Mesenchymal stem cell (in vitro differentiated cells and primary cell): ENCODE results near the gene HSPB2.

Experiments used
- DNase-seq: peaks from one replicate; pipeline ENCODE4 v3.0.0-alpha.2; 2013
- H2AFZ ChIP-seq: one replicate; pipeline ENCODE4 v1.6.1; 2013; ENCODE audit warnings: low read depth, mild to moderate bottlenecking, control low read depth, inconsistent platforms, low read length, moderate library complexity
- H2AK5ac ChIP-seq: 2 replicates; pipeline ENCODE4 v1.6.1; 2013; ENCODE audit warnings: low read length, moderate library complexity, mild to moderate bottlenecking, inconsistent platforms; ENCODE audit not compliant: severe bottlenecking
- H2BK120ac ChIP-seq: one replicate; pipeline ENCODE4 v1.6.1; 2013; ENCODE audit warnings: low read depth, mild to moderate bottlenecking, inconsistent platforms, low read length, moderate library complexity
- H2BK12ac ChIP-seq, 2 experiments: one replicate each; pipeline ENCODE4 v1.6.1; 2013; ENCODE audit warnings: inconsistent platforms in 2 of 2, low read length in 2 of 2, mild to moderate bottlenecking in 2 of 2, moderate library complexity in 2 of 2, control low read depth in 1 of 2
- H2BK15ac ChIP-seq: one replicate; pipeline ENCODE4 v1.6.1; 2013; ENCODE audit warnings: mild to moderate bottlenecking, low read depth, inconsistent platforms; ENCODE audit not compliant: poor library complexity, severe bottlenecking
- H2BK5ac ChIP-seq: 2 replicates; pipeline ENCODE4 v1.6.1; 2013; ENCODE audit warnings: low read depth, mild to moderate bottlenecking, low read length, control low read depth, inconsistent platforms; ENCODE audit not compliant: poor library complexity, severe bottlenecking
- H3K14ac ChIP-seq, 2 experiments: one replicate each; pipeline ENCODE4 v1.6.1; 2013; ENCODE audit warnings: inconsistent platforms in 2 of 2, low read length in 2 of 2, control low read depth in 1 of 2, mild to moderate bottlenecking in 1 of 2, moderate library complexity in 1 of 2
- H3K18ac ChIP-seq, 2 experiments: one replicate each; pipeline ENCODE4 v1.6.1; 2013; ENCODE audit warnings: inconsistent platforms in 2 of 2, low read length in 2 of 2, control low read depth in 1 of 2, low read depth in 1 of 2, mild to moderate bottlenecking in 1 of 2
- H3K23ac ChIP-seq, 2 experiments: one replicate each; pipeline ENCODE4 v1.6.1; 2013; ENCODE audit warnings: inconsistent platforms in 2 of 2, low read length in 2 of 2, mild to moderate bottlenecking in 2 of 2, moderate library complexity in 2 of 2, control low read depth in 1 of 2
- H3K27ac ChIP-seq: 2 replicates; pipeline ENCODE4 v1.5.1; 2013; ENCODE audit warnings: mild to moderate bottlenecking, moderate library complexity, low read length, control low read depth, inconsistent platforms; ENCODE audit not compliant: poor library complexity, severe bottlenecking
- H3K27me3 ChIP-seq, 2 experiments: 2 replicates each; pipeline versions ENCODE4 v1.6.1 to v1.7.0; 2013; ENCODE audit warnings: low read length in 2 of 2, mild to moderate bottlenecking in 2 of 2, moderate library complexity in 2 of 2, control low read depth in 1 of 2, inconsistent platforms in 1 of 2; ENCODE audit not compliant: control insufficient read depth in 1 of 2, insufficient read depth in 1 of 2
- H3K36me3 ChIP-seq, 2 experiments: 2 replicates each; pipeline versions ENCODE4 v1.6.1 to v1.7.0; 2013; ENCODE audit warnings: low read length in 2 of 2, control low read depth in 1 of 2, inconsistent platforms in 1 of 2, low read depth in 1 of 2, mild to moderate bottlenecking in 1 of 2; ENCODE audit not compliant: insufficient read depth in 2 of 2, control insufficient read depth in 1 of 2
- H3K4ac ChIP-seq, 2 experiments: one replicate each; pipeline ENCODE4 v1.6.1; 2013; ENCODE audit warnings: inconsistent platforms in 2 of 2, low read length in 2 of 2, mild to moderate bottlenecking in 2 of 2, moderate library complexity in 2 of 2, control low read depth in 1 of 2, low read depth in 1 of 2
- H3K4me1 ChIP-seq: 2 replicates; pipeline ENCODE4 v1.6.1; 2013; ENCODE audit warnings: low read depth, low read length, control low read depth; ENCODE audit not compliant: control insufficient read depth, insufficient read depth
- H3K4me2 ChIP-seq: 2 replicates; pipeline ENCODE4 v1.6.1; 2013; ENCODE audit warnings: low read length, mild to moderate bottlenecking, inconsistent platforms; ENCODE audit not compliant: poor library complexity, severe bottlenecking
- H3K4me3 ChIP-seq, 2 experiments: 2 replicates each; pipeline versions ENCODE4 v1.5.1 to v1.7.0; 2013; ENCODE audit warnings: low read length in 2 of 2, mild to moderate bottlenecking in 2 of 2, control low read depth in 1 of 2, low read depth in 1 of 2; ENCODE audit not compliant: insufficient read depth in 1 of 2
- H3K79me1 ChIP-seq: replicated peaks from 2 replicates; pipeline ENCODE4 v1.6.1; 2013; ENCODE audit warnings: mild to moderate bottlenecking, control low read depth, low read length, inconsistent platforms; ENCODE audit not compliant: poor library complexity, severe bottlenecking
- H3K9ac ChIP-seq: 2 replicates; pipeline ENCODE4 v1.7.0; 2013; ENCODE audit warnings: mild to moderate bottlenecking, low read length, moderate library complexity
- H3K9me3 ChIP-seq: 2 replicates; pipeline ENCODE4 v1.7.0; 2013; ENCODE audit warnings: mild to moderate bottlenecking, low read length; ENCODE audit not compliant: control insufficient read depth
- H4K8ac ChIP-seq: one replicate; pipeline ENCODE4 v1.6.1; 2013; ENCODE audit warnings: inconsistent platforms, mild to moderate bottlenecking, low read length, moderate library complexity
- H4K91ac ChIP-seq: one replicate; pipeline ENCODE4 v1.6.1; 2013; ENCODE audit warnings: mild to moderate bottlenecking, low read length, inconsistent platforms
- WGBS: methylation state at CpG from one replicate; pipeline ENCODE4 v1.1.7; 2013; ENCODE audit warnings: mixed read lengths; 5-methylcytosine and 5-hydroxymethylcytosine counted together

Gene HSPB2

GRCh38 chr11:111954154-111954553 is 41.6 kb downstream of the HSPB2 start:
- no peaks in the 10 kb centered on the region for H3K27me3 ChIP-seq
- H3K9ac ChIP-seq = no peak overlapping the region
- H2BK12ac ChIP-seq = no peak overlapping the region
- H2BK5ac ChIP-seq = no peak overlapping the region
- no peak overlapping the region for H2AFZ ChIP-seq
- no peak overlapping the region for H3K4me3 ChIP-seq
- H2BK15ac ChIP-seq = no peak overlapping the region
- peaks cover 0 to 16% of the 10 kb centered on the region in 2 experiments for H3K36me3 ChIP-seq
- H3K4me1 ChIP-seq = no peaks in the 10 kb centered on the region
- no peak overlapping the region for H3K14ac ChIP-seq
- H2BK120ac ChIP-seq = no peak overlapping the region
- DNase-seq = no peak
- H3K18ac ChIP-seq = no peak overlapping the region
- no peaks in the 10 kb centered on the region for H3K9me3 ChIP-seq
- 100% methylated on average over 2 of the region's 4 CpGs for WGBS
- H3K27ac ChIP-seq = no peak overlapping the region
- no peak overlapping the region for H3K23ac ChIP-seq
- H2AK5ac ChIP-seq = no peak overlapping the region
- no peak overlapping the region for H3K4me2 ChIP-seq
- H4K91ac ChIP-seq = no peak overlapping the region
- H3K4ac ChIP-seq = no peak overlapping the region
- no peak overlapping the region for H4K8ac ChIP-seq
- peaks cover 14% of the 10 kb centered on the region for H3K79me1 ChIP-seq

DNA sequence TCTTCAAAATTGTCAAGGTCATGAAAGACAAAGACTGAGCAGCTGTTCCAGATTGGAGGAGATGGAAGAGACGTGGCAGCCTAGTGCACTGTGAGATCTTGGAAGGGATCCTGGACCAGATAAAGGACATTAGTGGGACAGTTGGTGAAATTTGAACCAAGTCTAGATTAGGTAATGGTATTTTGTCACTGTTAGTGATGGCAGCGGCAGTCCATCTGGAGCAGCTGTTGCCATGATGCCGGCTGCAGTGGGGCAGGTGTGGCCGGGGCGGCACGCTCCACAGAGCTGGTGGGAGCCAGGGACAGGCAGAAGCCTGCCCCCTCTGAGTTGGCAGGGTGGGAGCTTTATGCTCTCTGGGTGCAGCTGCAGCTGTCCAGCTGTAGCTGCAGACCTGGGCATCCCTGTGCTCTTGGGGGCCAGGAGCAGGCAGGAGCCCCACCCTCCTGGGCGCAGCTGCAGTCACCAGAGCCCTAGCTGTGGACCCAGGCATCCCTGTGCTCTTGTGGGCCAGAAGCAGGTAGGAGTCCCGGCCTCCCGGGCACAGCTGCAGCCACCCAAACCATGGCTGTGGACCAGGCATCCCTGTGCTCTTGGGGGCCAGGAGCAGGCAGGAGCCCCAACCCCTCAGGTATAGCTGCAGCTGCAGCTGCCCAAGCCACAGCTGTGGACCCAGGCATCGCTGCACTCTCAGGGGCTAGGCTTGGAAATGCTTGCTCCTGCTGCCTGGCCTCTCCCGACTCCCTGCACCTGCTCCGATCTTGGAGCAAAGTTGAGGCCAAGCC is 45.3 kb downstream of the HSPB2 start:
- Histone ChIP-seq H2BK15ac (no peak overlapping the region), H3K18ac (no peak overlapping the region), H2AK5ac (no peak overlapping the region), H4K8ac (no peak overlapping the region), H3K27ac (no peak overlapping the region), H3K27me3 (no peaks in the 10 kb centered on the region), H2BK120ac (no peak overlapping the region), H3K4me1 (peaks cover 2% of the 10 kb centered on the region), H2AFZ (no peak overlapping the region), H3K23ac (no peak overlapping the region), H2BK12ac (no peak overlapping the region), H3K9me3 (no peaks in the 10 kb centered on the region), H3K4me3 (no peak overlapping the region), H3K79me1 (peaks cover 15% of the 10 kb centered on the region), H3K4ac (no peak overlapping the region), H3K14ac (no peak overlapping the region), H3K36me3 (peaks cover 0 to 19% of the 10 kb centered on the region in 2 experiments), H2BK5ac (no peak overlapping the region), H3K9ac (no peak overlapping the region), H3K4me2 (no peak overlapping the region), H4K91ac (no peak overlapping the region)
- 96% methylated on average over 12 of the region's 12 CpGs for WGBS
- DNase-seq = no peak

DNA sequence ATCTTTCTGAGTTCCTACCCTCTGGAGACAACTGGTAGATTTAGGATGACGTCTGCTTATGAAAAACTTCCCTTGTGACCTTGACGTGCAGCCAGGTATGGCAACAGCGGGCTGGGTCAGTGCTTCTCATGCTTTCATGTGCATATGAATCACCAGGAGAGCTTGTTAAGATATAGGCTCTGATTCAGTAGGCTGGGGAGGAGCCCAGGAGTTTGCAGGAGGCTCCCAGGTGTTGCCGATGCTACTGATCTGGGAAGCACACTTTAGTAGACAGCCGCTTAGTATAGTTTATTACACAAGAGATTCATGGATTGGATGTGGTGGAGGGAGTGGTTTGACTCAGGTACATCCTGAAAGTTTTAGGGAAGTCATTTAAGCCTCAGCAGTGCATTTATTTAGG is 48.4 kb downstream of the HSPB2 start:
- H3K4me2 ChIP-seq = no peak overlapping the region
- no peak overlapping the region for H3K4me3 ChIP-seq
- no peak overlapping the region for H2BK15ac ChIP-seq
- peaks cover 0 to 19% of the 10 kb centered on the region in 2 experiments for H3K36me3 ChIP-seq
- H3K9me3 ChIP-seq = no peaks in the 10 kb centered on the region
- no peak overlapping the region for H3K27ac ChIP-seq
- H4K8ac ChIP-seq = no peak overlapping the region
- H3K23ac ChIP-seq = no peak overlapping the region
- no peak for DNase-seq
- H3K4ac ChIP-seq = no peak overlapping the region
- H2BK12ac ChIP-seq = no peak overlapping the region
- H2BK120ac ChIP-seq = peak overlapping the region; percentile 66
- H4K91ac ChIP-seq = no peak overlapping the region
- peaks cover 2% of the 10 kb centered on the region for H3K4me1 ChIP-seq
- H3K9ac ChIP-seq = peak overlapping the region; percentile 29
- H2BK5ac ChIP-seq = no peak overlapping the region
- H3K18ac ChIP-seq = no peak overlapping the region
- 68% methylated on average over 5 of the region's 5 CpGs for WGBS
- H3K27me3 ChIP-seq = no peaks in the 10 kb centered on the region
- peaks cover 15% of the 10 kb centered on the region for H3K79me1 ChIP-seq
- H3K14ac ChIP-seq = no peak overlapping the region
- H2AFZ ChIP-seq = no peak overlapping the region
- H2AK5ac ChIP-seq = no peak overlapping the region

DNA sequence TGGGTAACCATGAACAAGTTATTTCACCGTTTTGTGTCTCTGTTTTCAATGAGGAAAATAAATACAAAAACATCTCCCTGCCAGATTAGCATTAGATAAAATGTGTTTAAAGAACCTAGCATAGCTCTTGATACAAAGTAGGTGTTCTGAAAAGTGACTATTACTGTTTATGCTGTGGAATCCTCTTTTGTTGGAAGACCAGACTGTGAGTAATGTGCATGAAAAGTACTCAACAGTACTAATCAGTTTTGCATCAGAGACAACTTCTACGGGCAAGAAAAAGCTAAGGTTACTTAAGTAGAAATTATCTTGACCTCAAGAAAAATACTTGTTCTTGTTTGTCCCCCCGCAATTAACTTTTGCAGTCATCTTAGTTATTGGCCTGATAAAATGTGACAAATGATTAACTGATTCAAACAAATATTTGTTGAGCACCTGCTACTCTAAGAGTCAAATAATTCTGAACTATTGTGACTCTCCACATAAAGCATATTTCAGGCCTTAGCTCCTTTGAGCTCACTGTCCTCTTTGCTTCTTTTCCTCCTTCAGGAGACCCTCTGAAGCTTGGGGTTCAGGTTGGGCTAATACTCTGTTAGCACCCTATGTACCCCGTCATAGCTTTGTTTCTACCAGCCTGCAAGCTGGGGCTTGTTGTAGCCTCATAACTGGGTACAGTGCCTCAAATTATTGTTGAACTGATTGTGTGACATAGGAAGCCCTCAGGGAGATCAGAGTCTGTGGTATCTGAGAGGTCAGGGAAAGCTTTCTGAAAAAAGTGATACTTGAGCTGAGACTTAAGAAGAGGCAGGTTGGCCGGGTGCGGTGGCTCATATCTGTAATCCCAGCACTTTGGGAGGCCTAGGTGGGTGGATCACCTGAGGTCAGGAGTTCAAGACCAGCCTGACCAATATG is 49.1 kb downstream of the HSPB2 start:
- DNase-seq = no peak
- Histone ChIP-seq H3K18ac (no peak overlapping the region), H3K14ac (no peak overlapping the region), H2BK12ac (no peak overlapping the region), H3K9ac (no peak overlapping the region), H3K4me2 (no peak overlapping the region), H3K27ac (no peak overlapping the region), H2BK15ac (no peak overlapping the region), H2BK120ac (no peak overlapping the region), H3K79me1 (peaks cover 15% of the 10 kb centered on the region), H3K27me3 (no peaks in the 10 kb centered on the region), H3K23ac (no peak overlapping the region), H3K4ac (no peak overlapping the region), H3K4me3 (no peak overlapping the region), H2AFZ (no peak overlapping the region), H3K36me3 (peaks cover 0 to 19% of the 10 kb centered on the region in 2 experiments), H2BK5ac (no peak overlapping the region), H2AK5ac (no peak overlapping the region), H3K9me3 (no peaks in the 10 kb centered on the region), H4K8ac (no peak overlapping the region), H3K4me1 (peaks cover 2% of the 10 kb centered on the region), H4K91ac (no peak overlapping the region)
- 97% methylated on average over 3 of the region's 6 CpGs for WGBS
